Activated CD8-positive, alpha-beta memory T cell treated with anti-CD3 and anti-CD28 coated beads, Interleukin-2, amount 50 U/mL, for 24 hours (primary cell): ENCODE measurements around the gene CACNA2D3.

Experiments
- DNase-seq: peaks from one replicate; pipeline ENCODE4 v3.0.0-alpha.2; 2020; ENCODE audit errors: extremely low read depth

CACNA2D3 gene

GRCh38 chr3:54847361-54847760 lies 725.0 kb downstream of the CACNA2D3 start:
- no peak for DNase-seq

GRCh38 chr3:54849360-54849759 lies 727.0 kb downstream of the CACNA2D3 start:
- DNase-seq: no peak

- DNase-seq: no peak
Measured at GRCh38 chr3:54850484-54851018, 728.2 kb downstream of the CACNA2D3 start.

GRCh38 chr3:54853573-54854404 lies 731.4 kb downstream of the CACNA2D3 start:
- DNase-seq: no peak

GRCh38 chr3:54856271-54856670 lies 733.9 kb downstream of the CACNA2D3 start:
- no peak for DNase-seq

GRCh38 chr3:54857343-54857742 lies 735.0 kb downstream of the CACNA2D3 start:
- DNase-seq: no peak

GRCh38 chr3:54858093-54858785 lies 735.9 kb downstream of the CACNA2D3 start:
- DNase-seq: no peak

- DNase-seq: no peak
Measured at GRCh38 chr3:54859184-54859583, 736.8 kb downstream of the CACNA2D3 start.

GRCh38 chr3:54861248-54862067 lies 739.1 kb downstream of the CACNA2D3 start:
- DNase-seq: no peak

GRCh38 chr3:54862526-54862925 lies 740.2 kb downstream of the CACNA2D3 start:
- no peak for DNase-seq

- no peak for DNase-seq
Measured at GRCh38 chr3:54863366-54863765, 741.0 kb downstream of the CACNA2D3 start.

GRCh38 chr3:54863786-54864185 lies 741.4 kb downstream of the CACNA2D3 start:
- no peak for DNase-seq

- DNase-seq: no peak
Measured at GRCh38 chr3:54865316-54865715, 743.0 kb downstream of the CACNA2D3 start.

GRCh38 chr3:54866251-54866650 lies 743.9 kb downstream of the CACNA2D3 start:
- no peak for DNase-seq

- DNase-seq: no peak
Measured at GRCh38 chr3:54870423-54870822, 748.1 kb downstream of the CACNA2D3 start.

GRCh38 chr3:54871867-54872266 lies 749.5 kb downstream of the CACNA2D3 start:
- DNase-seq: no peak

- DNase-seq: no peak
Measured at GRCh38 chr3:54873059-54874010, 751.0 kb downstream of the CACNA2D3 start.

GRCh38 chr3:54874816-54875556 lies 752.6 kb downstream of the CACNA2D3 start:
- no peak for DNase-seq

- DNase-seq: no peak
Measured at GRCh38 chr3:54875596-54876268, 753.4 kb downstream of the CACNA2D3 start.

GRCh38 chr3:54876694-54877093 lies 754.3 kb downstream of the CACNA2D3 start:
- no peak for DNase-seq
